ENCODE data around the gene POU2F2.
"Not testable (repeated sequence)": the region's sequence is repeated elsewhere in the genome, so short reads cannot be mapped to it uniquely, and the experiment has no call there.

POU2F2 gene

DNA sequence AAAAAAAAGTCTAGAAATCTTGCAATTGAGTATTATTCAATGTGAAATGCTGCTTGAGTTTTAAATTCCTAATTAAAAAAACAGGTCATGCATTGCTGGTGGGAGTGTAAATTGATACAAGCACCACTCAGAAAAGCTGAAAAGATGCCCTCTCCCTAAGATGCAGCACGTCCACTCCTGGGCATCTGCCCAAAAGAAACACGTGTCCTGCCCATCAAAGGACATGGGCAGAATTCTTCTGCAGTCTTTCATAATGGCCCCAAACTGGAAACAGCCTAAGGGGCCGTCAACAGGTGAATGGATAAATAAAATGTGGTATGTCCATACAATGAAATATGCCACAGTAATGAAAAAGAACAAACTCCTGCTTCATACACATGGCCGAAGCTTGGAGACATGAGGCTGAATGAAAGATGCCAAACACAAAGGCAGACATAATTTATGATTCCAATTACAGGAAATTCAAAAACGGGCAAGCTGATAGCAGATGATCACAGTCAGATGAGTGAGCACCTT is 7.8 kb downstream of the POU2F2 start:
- DNase-seq: no peak

GRCh38 chr19:42123765-42124164 is 8.5 kb downstream of the POU2F2 start:
- no peak for DNase-seq

- peak in 3 of 5 experiments; percentile 4 to 67 (median 58) for DNase-seq
These were observed 9.3 kb downstream of the POU2F2 start for GRCh38 chr19:42122691-42123607.

DNA sequence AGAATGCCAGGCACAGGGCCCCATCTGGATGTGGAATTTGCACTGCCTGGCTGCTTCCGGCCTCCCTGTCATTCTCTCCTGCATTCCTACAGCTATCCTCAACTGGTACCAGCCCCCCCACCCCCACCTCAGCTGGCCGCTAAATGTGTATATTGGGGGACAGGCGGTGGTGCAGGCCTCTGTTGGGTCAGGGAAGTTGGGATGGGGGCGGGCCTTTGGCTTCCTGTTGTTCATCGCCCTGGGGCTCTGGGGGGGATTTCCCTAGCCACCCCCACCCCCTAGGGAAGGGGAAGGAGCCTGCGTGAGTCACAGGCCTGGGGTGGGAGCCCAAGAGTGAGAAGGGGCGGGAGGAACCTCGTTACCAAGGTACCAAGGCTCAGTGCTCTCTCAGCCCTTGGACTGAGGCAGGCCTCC is 10.6 kb downstream of the POU2F2 start:
- peak; percentile 20 to 71 (median 63) for DNase-seq

DNA sequence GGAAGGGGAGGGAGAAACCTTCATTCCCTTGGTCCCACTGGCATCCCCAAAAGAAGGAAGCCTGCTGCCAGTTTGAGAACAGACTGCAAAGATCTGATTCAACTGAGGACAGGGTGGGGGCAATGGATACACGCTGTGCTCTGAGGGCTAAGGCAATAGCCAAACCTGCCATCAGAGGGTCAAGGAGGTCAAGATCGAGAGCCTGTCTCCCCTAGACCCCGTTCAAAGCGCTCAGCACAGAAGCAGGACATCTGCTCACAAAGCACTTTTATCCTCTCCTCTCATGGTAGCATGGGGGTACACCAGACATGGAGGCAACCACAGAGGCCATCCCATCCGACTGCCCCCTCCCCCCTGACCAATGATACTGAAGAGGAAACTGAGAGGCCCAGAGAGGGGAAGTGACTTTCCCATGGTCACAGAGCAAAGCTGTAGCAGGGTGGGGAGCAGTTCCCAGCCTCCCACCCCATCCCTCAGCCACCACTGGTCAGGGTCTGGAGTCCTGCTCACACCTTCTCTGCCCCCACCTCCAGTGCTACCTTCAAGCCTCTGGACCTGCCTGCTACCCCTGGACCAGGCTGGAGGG is 11.1 kb downstream of the POU2F2 start:
- no peak for DNase-seq

DNA sequence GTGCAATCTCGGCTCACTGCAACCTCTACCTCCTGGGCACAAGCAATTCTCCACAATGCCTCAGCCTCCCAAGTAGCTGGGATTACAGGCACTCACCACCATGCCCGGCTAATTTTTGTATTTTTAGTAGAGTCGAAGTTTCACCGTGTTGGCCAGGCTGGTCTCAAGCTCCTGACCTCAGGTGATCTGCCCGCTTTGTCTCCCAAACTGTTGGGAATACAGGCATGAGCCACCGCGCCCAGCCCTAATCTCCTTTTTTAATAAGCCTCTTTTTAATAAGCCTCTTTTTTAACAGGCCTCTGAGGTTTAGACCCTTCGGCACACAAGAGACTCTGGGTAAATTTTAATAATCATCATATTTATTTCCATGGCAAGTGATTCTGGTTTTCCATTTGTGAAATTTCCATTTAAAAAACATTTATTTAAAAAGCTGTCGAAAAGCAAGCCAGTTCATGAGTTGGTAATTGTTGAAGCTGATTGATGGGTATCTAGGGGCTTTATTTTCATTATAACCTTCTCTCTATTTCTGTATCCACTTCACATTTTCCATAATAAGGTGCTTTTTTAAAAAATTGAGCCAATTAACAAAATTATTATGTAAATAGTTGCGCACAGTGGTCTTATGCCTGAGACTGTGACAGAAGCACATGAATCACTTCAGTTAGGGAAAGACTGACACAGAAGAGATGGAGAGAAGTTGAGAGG is 11.8 kb downstream of the POU2F2 start:
- DNase-seq: no peak

DNA sequence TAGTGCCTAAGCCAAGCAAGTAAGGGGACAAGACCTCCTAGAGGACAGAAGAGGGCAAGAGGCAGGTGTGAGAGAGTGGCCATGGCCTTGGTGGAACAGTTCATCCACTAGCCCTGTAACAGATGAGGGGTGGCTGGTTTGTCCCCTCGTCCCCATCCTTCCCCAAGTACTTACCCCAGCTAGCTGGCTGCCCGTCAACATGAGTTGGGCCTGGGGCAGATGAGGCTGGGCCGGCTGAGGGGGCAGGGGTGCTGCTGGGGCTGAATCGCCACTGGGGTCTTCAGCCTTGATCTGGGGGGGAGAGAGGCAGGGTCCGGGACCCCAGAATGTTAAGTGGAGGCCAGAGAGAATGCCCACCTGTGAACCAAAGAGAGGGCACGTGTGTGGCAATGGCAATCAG is 15.2 kb downstream of the POU2F2 start:
- no peak for DNase-seq

- DNase-seq: no peak
These were observed 15.8 kb downstream of the POU2F2 start for GRCh38 chr19:42116308-42117075.

DNA sequence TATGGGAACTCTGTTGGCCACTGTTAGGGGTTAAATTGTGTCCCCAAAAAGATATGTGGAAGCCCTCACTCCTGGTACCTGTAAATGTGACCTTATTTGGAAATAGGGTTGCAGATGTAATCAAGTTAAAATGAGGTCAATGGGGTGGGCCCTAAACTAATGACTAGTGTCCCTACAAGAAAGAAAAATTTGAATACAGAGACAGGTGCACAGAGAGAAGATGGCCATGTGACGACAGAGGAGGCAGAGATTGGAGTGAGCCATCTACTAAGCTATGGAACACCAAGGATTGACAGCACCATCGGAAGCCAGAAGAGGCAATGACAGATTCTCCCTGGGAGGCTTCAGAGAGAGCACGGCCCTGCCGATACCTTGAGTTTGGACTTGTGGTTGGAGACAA is 16.5 kb downstream of the POU2F2 start:
- DNase-seq: no peak

DNA sequence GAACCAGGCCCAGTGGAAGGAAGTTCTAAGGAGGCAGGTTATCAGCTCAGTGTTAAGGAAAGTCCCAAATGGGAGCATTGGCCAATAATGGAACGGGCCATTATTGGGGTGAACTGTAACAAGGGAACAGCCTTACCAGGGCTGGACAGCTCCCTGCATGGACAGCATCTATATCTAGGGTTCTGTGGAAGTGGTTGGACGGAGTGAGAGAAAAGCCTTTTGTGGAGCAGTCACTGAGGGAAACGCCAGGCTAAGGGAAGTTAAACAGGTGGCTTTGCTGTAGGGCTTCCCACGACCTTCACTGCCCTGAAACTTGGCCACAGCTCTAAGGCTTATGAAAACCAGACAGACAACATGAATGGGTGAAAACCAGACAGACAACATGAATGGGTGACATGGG is 17.0 kb downstream of the POU2F2 start:
- DNase-seq: no peak

- DNase-seq: no peak
These were observed 17.8 kb downstream of the POU2F2 start for GRCh38 chr19:42114412-42114811.

GRCh38 chr19:42113641-42114348 is 18.5 kb downstream of the POU2F2 start:
- DNase-seq: no peak

DNA sequence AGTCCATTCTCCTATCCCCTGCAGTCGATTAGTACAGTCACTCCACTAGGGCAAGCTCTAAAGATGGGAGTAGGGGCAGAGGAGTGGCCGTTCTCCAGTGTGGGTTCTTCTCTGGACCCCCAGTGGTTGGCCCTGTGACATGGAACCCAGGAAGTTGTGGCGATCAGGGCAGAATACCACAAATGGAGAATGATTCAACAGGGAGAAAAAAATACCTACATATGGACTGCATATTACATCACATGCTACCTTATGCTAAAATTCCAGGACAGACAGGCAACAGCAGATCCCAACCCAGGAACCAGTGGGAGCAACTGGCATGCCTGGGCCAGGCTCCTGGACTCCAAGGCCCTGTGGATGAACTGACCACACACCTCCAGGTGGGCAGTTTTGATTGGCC is 20.4 kb downstream of the POU2F2 start:
- no peak for DNase-seq

GRCh38 chr19:42111384-42111783 is 20.9 kb downstream of the POU2F2 start:
- DNase-seq: no peak

GRCh38 chr19:42110658-42111057 is 21.6 kb downstream of the POU2F2 start:
- DNase-seq: no peak

- no peak for DNase-seq
These were observed 22.4 kb downstream of the POU2F2 start for GRCh38 chr19:42109896-42110295.

GRCh38 chr19:42108527-42109389 is 23.5 kb downstream of the POU2F2 start:
- DNase-seq: peak; percentile 66 to 87 (median 80)

- DNase-seq: no peak
These were observed 26.9 kb downstream of the POU2F2 start for GRCh38 chr19:42105368-42105767.

DNA sequence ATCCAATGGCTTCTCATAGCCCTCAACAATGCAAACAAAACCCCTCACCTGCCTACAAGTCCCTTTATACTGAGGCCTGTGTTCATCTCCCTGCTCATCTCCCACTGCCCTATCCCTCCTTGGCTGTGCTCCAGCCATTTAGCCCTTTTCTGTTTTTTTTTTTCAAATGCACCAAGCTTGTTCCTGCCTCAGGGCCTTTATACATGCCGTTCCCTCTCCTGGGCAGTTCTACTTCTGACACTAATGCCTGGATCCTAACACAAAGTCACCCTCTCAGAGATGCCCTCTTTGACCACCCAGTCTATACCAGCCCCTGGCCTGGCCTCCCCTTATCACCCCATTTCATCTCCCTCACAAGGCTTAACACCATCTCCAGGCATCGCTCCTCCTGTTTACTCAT is 29.4 kb downstream of the POU2F2 start:
- no peak for DNase-seq

DNA sequence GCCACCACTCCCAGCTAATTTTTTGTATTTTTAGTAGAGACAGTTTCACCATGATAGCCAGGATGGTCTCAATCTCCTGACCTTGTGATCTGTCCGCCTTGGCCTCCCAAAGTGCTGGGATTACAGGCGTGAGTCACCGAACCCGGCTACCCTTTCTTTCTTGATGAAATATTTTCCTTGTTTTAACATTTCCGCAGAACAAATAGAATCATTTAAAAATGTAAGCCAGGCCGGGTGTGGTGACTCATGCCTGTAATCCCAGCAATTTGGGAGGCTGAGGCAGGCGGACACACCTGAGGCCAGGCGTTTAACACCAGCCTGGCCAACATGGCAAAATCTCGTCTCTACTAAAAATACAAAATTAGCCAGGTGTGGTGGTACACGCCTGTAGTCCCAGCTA is 32.0 kb downstream of the POU2F2 start:
- DNase-seq: not testable (repeated sequence)

All from T-helper 2 cell (primary cell).